Neuronal stem cell (in vitro differentiated cells): ENCODE data around the gene RNF150.

Experiments used
- DNase-seq: peaks from one replicate; pipeline ENCODE4 v3.0.0-alpha.2; 2013; ENCODE audit warnings: low spot score
- H2AFZ ChIP-seq: one replicate; pipeline ENCODE4 v1.6.1; 2013; ENCODE audit warnings: mild to moderate bottlenecking, low read length, inconsistent platforms
- H2AK5ac ChIP-seq: 2 replicates; pipeline ENCODE4 v1.6.1; 2013; ENCODE audit warnings: low read depth, mild to moderate bottlenecking, inconsistent platforms, low read length, moderate library complexity, mixed read lengths
- H2BK120ac ChIP-seq: 2 replicates; pipeline ENCODE4 v1.6.1; 2013; ENCODE audit warnings: low read depth, mild to moderate bottlenecking, inconsistent platforms, low read length, moderate library complexity, mixed read lengths
- H2BK12ac ChIP-seq: one replicate; pipeline ENCODE4 v1.6.1; 2013; ENCODE audit warnings: low read length, inconsistent platforms
- H2BK15ac ChIP-seq: 2 replicates; pipeline ENCODE4 v1.6.1; 2013; ENCODE audit warnings: mild to moderate bottlenecking, low read length, inconsistent platforms, mixed read lengths
- H2BK5ac ChIP-seq: one replicate; pipeline ENCODE4 v1.6.1; 2013; ENCODE audit warnings: inconsistent platforms, mild to moderate bottlenecking, low read length, moderate library complexity
- H3K14ac ChIP-seq: one replicate; pipeline ENCODE4 v1.6.1; 2013; ENCODE audit warnings: low read length, inconsistent platforms
- H3K18ac ChIP-seq: 2 replicates; pipeline ENCODE4 v1.6.1; 2013; ENCODE audit warnings: low read length, inconsistent platforms
- H3K23ac ChIP-seq: 2 replicates; pipeline ENCODE4 v1.6.1; 2013; ENCODE audit warnings: low read depth, mild to moderate bottlenecking, mixed read lengths, low read length, inconsistent platforms; ENCODE audit not compliant: poor library complexity
- H3K27ac ChIP-seq: replicated peaks from 3 replicates; pipeline ENCODE4 v1.5.1; 2013; ENCODE audit warnings: low read length, inconsistent platforms
- H3K27me3 ChIP-seq, 3 experiments: 2 replicates each; pipeline ENCODE4 v1.6.1; 2013; ENCODE audit warnings: low read length in 3 of 3, mild to moderate bottlenecking in 2 of 3, inconsistent platforms in 1 of 3, low read depth in 1 of 3, mixed read lengths in 1 of 3, moderate library complexity in 1 of 3; ENCODE audit not compliant: control insufficient read depth in 3 of 3, insufficient read depth in 3 of 3
- H3K36me3 ChIP-seq, 2 donors: replicated peaks in 1 of 2; 2 replicates each; pipeline ENCODE4 v1.6.1; 2013; ENCODE audit warnings: low read length in 2 of 2; ENCODE audit not compliant: control insufficient read depth in 2 of 2, insufficient read depth in 2 of 2
- H3K4ac ChIP-seq: 2 replicates; pipeline ENCODE4 v1.6.1; 2013; ENCODE audit warnings: inconsistent platforms, mild to moderate bottlenecking, low read length, moderate library complexity
- H3K4me1 ChIP-seq, 2 donors: 1 replicate in 1 of 2; 2 replicates in 1 of 2; pipeline ENCODE4 v1.6.1; 2013; ENCODE audit warnings: low read length in 2 of 2, low read depth in 1 of 2; ENCODE audit not compliant: control insufficient read depth in 2 of 2, insufficient read depth in 1 of 2
- H3K4me2 ChIP-seq: one replicate; pipeline ENCODE4 v1.6.1; 2013; ENCODE audit warnings: mild to moderate bottlenecking, low read length, inconsistent platforms; ENCODE audit not compliant: insufficient read depth, poor library complexity, severe bottlenecking
- H3K4me3 ChIP-seq, 2 donors: 2 replicates each; pipeline ENCODE4 v1.5.1; 2013; ENCODE audit warnings: low read length in 2 of 2, mild to moderate bottlenecking in 2 of 2, inconsistent platforms in 1 of 2, moderate library complexity in 1 of 2
- H3K79me1 ChIP-seq: one replicate; pipeline ENCODE4 v1.6.1; 2013; ENCODE audit warnings: low read depth, mild to moderate bottlenecking, inconsistent platforms, low read length, moderate library complexity
- H3K9ac ChIP-seq: one replicate; pipeline ENCODE4 v1.6.1; 2013; ENCODE audit warnings: mild to moderate bottlenecking, low read depth, low read length, inconsistent platforms; ENCODE audit not compliant: poor library complexity
- H3K9me3 ChIP-seq, 2 donors: replicated peaks in 1 of 2; 2 replicates each; pipeline versions ENCODE3 to v1.6.1; 2013; ENCODE audit warnings: low read length in 2 of 2, mild to moderate bottlenecking in 2 of 2, inconsistent platforms in 1 of 2, low read depth in 1 of 2, mixed read lengths in 1 of 2, moderate library complexity in 1 of 2; ENCODE audit not compliant: control insufficient read depth in 2 of 2, insufficient read depth in 1 of 2
- H4K8ac ChIP-seq: one replicate; pipeline ENCODE4 v1.6.1; 2013; ENCODE audit warnings: low read depth, mild to moderate bottlenecking, inconsistent platforms, low read length, moderate library complexity
- H4K91ac ChIP-seq: one replicate; pipeline ENCODE4 v1.6.1; 2013; ENCODE audit warnings: low read length, low read depth, mild to moderate bottlenecking, inconsistent platforms; ENCODE audit not compliant: poor library complexity
- WGBS, 2 donors: extraction: QIAGEN DNeasy Blood & Tissue Kit; methylation state at CpG; one replicate each; pipeline ENCODE4 v1.1.7; 2013; ENCODE audit warnings: missing lambda C conversion rate in 2 of 2, mixed read lengths in 1 of 2; ENCODE audit not compliant: insufficient read length in 2 of 2, insufficient replicate concordance in 1 of 2; ENCODE audit errors: extremely low coverage in 2 of 2; 5-methylcytosine and 5-hydroxymethylcytosine counted together

Gene RNF150

GRCh38 chr4:140844061-140844460, 289.2 kb downstream of the RNF150 start:
- H3K4ac ChIP-seq = no peak overlapping the region
- no peak overlapping the region for H2BK120ac ChIP-seq
- no peaks in the 10 kb centered on the region for H3K79me1 ChIP-seq
- H3K4me3 ChIP-seq = no peak overlapping the region
- H3K36me3 ChIP-seq = no peaks in the 10 kb centered on the region
- no peak for DNase-seq
- peaks cover 0 to 2% of the 10 kb centered on the region in 2 donors for H3K9me3 ChIP-seq
- H3K18ac ChIP-seq = no peak overlapping the region
- no peak overlapping the region for H3K9ac ChIP-seq
- H2AFZ ChIP-seq = no peak overlapping the region
- H3K4me1 ChIP-seq = peaks cover 3 to 7% of the 10 kb centered on the region in 2 donors
- no peaks in the 10 kb centered on the region for H3K27me3 ChIP-seq
- no peak overlapping the region for H3K23ac ChIP-seq
- no CpG with 5 or more reads among the region's 1 CpG for WGBS, 2 donors
- no peak overlapping the region for H4K8ac ChIP-seq
- H2BK12ac ChIP-seq = no peak overlapping the region
- H3K27ac ChIP-seq = no peak overlapping the region
- H2BK5ac ChIP-seq = no peak overlapping the region
- no peak overlapping the region for H2AK5ac ChIP-seq
- no peak overlapping the region for H4K91ac ChIP-seq
- no peak overlapping the region for H3K14ac ChIP-seq
- no peak overlapping the region for H2BK15ac ChIP-seq
- H3K4me2 ChIP-seq = no peak overlapping the region

DNA sequence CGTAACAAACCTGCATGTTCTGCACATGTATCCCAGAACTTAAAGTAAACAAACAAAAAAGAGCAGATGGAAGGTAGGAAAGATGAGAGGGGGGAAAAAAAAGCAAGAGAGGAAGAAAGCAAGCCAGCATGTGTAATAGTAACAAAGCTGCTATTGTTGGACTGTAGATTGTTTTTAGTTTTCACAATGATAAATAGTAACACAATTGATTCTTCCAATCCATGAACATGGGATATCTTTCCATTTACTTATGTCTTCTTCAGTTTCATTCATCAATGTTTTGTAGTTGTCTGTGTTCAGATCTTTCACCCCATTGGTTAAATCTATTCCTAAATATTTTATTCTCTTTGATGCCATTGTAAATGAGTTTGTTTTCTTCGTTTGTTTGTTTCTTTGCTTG, 292.1 kb downstream of the RNF150 start:
- WGBS, 2 donors = no CpG with 5 or more reads among the region's 2 CpGs
- Histone ChIP-seq H2BK12ac (no peak overlapping the region), H3K9me3 (peaks cover 0 to 2% of the 10 kb centered on the region in 2 donors), H3K36me3 (no peaks in the 10 kb centered on the region), H3K18ac (no peak overlapping the region), H2AK5ac (no peak overlapping the region), H3K23ac (no peak overlapping the region), H3K9ac (no peak overlapping the region), H4K91ac (no peak overlapping the region), H3K4ac (no peak overlapping the region), H3K27ac (no peak overlapping the region), H2AFZ (no peak overlapping the region), H3K27me3 (peaks cover 0 to 3% (median 0%) of the 10 kb centered on the region in 3 experiments), H2BK120ac (no peak overlapping the region), H4K8ac (no peak overlapping the region), H2BK5ac (no peak overlapping the region), H3K14ac (no peak overlapping the region), H3K79me1 (no peaks in the 10 kb centered on the region), H2BK15ac (no peak overlapping the region), H3K4me2 (no peak overlapping the region), H3K4me1 (peaks cover 3 to 12% of the 10 kb centered on the region in 2 donors), H3K4me3 (no peak overlapping the region)
- DNase-seq = no peak

DNA sequence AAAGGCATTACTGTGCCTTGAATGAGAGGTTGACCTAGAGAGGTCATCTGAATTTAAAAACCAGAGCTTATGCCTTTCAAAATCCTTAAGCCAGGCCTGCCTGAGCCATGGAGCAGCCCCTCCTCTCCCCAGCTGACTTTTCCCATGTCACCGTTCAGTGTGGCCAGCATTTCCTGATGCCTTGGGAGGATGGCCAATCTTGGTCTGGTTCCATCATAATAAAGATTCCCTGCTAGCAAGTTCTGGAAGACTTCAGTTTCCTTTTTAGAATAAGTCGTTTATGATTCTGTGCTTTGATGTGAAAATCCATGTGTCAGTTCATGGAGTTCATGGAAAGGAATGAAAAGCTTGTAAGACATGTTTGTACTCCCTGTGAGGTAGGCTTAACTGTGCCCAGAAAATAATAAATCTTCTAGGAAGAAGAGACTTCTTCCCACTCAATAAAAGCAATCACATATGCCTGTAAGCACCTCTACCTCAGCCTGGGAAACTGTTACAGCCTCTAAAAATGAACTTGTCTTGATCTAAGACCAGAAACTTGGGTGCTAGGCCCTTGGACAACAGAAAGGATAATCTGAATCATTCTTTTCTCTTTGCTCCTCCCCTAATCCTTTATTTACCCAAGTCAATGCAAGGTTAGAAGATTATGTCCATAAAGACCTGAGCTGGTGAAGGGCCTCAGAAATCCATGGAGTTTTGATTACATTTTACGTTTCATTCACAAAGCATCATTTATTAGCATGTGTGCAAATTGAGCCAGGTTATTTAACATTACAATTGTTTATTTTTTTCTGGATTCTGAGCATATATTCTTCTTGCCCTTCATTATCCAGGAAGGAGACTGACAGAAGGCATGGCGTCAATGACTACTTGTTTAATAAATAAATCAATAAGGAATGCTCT, 293.1 kb downstream of the RNF150 start:
- Histone ChIP-seq H3K79me1 (no peaks in the 10 kb centered on the region), H3K18ac (no peak overlapping the region), H3K9me3 (peaks cover 0 to 2% of the 10 kb centered on the region in 2 donors), H3K4me2 (no peak overlapping the region), H2BK5ac (no peak overlapping the region), H3K4me3 (no peak overlapping the region), H3K36me3 (no peaks in the 10 kb centered on the region), H3K27me3 (peaks cover 0 to 5% (median 0%) of the 10 kb centered on the region in 3 experiments), H3K14ac (no peak overlapping the region), H3K27ac (peak overlapping the region; percentile 42), H2BK120ac (no peak overlapping the region), H2AFZ (peak overlapping the region; percentile 2), H2BK15ac (no peak overlapping the region), H4K91ac (no peak overlapping the region), H3K9ac (no peak overlapping the region), H4K8ac (no peak overlapping the region), H2AK5ac (no peak overlapping the region), H3K4me1 (peaks cover 3 to 18% of the 10 kb centered on the region in 2 donors), H3K4ac (no peak overlapping the region), H2BK12ac (no peak overlapping the region), H3K23ac (no peak overlapping the region)
- no CpG with 5 or more reads among the region's 4 CpGs for WGBS, 2 donors
- DNase-seq = no peak

- Histone ChIP-seq H2AFZ (no peak overlapping the region), H4K91ac (no peak overlapping the region), H2AK5ac (no peak overlapping the region), H3K23ac (no peak overlapping the region), H2BK12ac (no peak overlapping the region), H3K4me1 (peaks cover 3 to 19% of the 10 kb centered on the region in 2 donors), H3K36me3 (no peaks in the 10 kb centered on the region), H3K9me3 (peaks cover 0 to 2% of the 10 kb centered on the region in 2 donors), H2BK120ac (no peak overlapping the region), H3K79me1 (no peaks in the 10 kb centered on the region), H3K4ac (no peak overlapping the region), H3K9ac (no peak overlapping the region), H3K27ac (peak overlapping the region; percentile 42), H4K8ac (no peak overlapping the region), H3K14ac (no peak overlapping the region), H3K18ac (no peak overlapping the region), H2BK5ac (no peak overlapping the region), H3K4me3 (no peak overlapping the region), H3K27me3 (peaks cover 0 to 5% (median 0%) of the 10 kb centered on the region in 3 experiments), H2BK15ac (no peak overlapping the region), H3K4me2 (no peak overlapping the region)
- WGBS, 2 donors = no CpG with 5 or more reads among the region's 4 CpGs
- DNase-seq = no peak
Measured at GRCh38 chr4:140839406-140839805, 293.9 kb downstream of the RNF150 start.
